22Rv1 (cell line): ENCODE measurements around the gene ZNF577.

Experiments used
- H3K27ac ChIP-seq: fragments of 450-650 bp; 2 replicates; pipeline ENCODE4 v1.5.1; 2017
- ZFX ChIP-seq: fragments of 450-650 bp; IDR thresholded peaks from 2 replicates; pipeline ENCODE4 v1.6.1; 2017; ENCODE audit warnings: antibody characterized with exemption, borderline replicate concordance
- TF ChIP-seq, protein P1 (sequence below): fragments of 450-650 bp; IDR thresholded peaks from 2 replicates; pipeline ENCODE4 v1.5.1; 2017; ENCODE audit warnings: mild to moderate bottlenecking

Gene ZNF577

DNA sequence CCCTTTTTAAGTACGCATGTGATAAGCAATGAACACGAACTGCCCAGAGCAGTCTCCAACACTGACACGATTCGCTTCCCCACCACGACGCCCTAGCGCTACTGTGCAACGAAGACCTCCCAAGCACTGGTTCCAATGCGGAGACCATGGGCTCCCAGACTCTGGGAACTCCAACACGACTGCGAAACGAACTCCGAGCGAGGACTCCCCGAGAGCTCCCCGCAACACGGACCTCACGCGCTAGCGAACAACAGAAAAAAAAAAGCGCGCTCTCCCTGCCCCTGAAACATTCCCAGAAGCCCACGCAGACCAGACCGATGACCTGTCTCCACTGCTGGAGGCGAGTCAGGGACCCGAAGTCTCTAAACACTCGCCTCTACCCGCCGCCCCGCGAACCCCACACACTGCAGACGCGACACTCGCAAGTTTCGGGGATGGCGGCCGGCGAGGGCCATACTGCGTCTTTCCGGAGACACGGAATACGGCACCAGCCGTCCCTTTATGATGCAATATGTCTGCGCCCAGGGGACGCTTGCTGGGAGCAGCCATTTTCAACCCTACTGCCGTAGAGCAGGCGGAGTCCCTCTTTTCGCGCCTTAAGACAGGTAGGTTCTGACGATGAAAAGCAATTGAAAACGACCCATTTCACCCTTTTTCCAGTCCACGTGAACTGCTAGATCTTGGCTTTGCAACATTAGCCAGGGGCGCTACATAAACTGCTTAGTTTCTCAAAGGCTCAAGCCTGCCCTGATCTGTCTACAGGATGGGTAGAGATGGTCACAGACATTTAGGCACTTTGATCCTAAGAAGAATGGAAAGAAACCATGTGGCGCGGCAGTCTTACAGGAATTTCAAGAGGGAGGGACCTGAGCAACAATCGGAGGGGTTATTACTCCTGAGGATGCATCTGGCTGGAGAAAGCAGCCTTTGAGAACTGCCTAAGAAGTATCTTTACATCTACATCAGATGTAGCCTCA is at the start of gene ZNF577:
Gene ZNF577 (minus strand): TSS at position 430 of the 977 bp plus-strand sequence. CDS start 7,569 bp downstream, outside the sequence.
- H3K27ac ChIP-seq: no peak within 1 kb of the TSS
- no peak for TF ChIP-seq ZFX
- TF ChIP-seq, protein P1, sequence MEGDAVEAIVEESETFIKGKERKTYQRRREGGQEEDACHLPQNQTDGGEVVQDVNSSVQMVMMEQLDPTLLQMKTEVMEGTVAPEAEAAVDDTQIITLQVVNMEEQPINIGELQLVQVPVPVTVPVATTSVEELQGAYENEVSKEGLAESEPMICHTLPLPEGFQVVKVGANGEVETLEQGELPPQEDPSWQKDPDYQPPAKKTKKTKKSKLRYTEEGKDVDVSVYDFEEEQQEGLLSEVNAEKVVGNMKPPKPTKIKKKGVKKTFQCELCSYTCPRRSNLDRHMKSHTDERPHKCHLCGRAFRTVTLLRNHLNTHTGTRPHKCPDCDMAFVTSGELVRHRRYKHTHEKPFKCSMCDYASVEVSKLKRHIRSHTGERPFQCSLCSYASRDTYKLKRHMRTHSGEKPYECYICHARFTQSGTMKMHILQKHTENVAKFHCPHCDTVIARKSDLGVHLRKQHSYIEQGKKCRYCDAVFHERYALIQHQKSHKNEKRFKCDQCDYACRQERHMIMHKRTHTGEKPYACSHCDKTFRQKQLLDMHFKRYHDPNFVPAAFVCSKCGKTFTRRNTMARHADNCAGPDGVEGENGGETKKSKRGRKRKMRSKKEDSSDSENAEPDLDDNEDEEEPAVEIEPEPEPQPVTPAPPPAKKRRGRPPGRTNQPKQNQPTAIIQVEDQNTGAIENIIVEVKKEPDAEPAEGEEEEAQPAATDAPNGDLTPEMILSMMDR: no peak

DNA sequence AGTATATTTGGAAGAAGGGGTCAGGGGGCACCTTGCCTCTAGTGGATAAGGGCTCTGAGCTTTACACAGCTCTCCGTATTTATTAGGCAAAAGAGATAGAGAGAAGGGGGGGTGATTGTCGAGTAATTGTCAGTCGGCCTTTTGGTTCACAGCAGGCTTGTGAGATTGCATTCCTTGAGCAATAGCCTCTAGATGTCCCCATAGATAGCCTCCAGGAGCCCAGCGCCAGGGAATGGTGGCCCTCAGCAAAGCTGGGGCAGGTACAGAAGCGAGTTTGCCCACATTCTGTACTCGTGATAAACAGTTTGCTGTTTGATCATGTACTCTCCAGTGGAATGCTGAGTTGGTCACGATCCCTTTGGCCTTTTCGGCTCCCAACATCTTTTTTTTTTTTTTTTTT is 44.2 kb upstream of the ZNF577 start:
- no peak for TF ChIP-seq ZFX
- TF ChIP-seq, protein P1: no peak
- H3K27ac ChIP-seq: no peak overlapping the region

DNA sequence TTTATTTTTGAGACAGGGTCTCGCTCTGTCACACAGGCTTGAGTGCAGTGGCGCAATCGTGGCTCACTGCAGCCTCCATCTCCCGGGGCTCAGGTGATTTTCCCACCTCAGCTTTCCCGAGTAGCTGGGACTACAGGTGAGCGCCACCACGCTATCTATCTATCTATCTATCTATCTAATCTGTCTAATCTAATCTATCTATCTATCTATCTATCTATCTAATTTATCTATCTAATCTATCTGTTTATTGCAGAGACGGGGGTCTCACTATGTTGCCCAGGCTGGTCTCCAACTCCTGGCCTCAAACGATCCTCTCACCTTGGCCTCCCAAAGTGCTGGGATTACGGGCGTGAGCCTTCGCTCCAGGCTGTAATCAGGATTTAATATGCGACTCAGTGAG is 40.1 kb upstream of the ZNF577 start:
- H3K27ac ChIP-seq: peak overlapping the region; percentile 81; the same call in 1 of the 2 replicates
- TF ChIP-seq, protein P1: no peak
- no peak for TF ChIP-seq ZFX

DNA sequence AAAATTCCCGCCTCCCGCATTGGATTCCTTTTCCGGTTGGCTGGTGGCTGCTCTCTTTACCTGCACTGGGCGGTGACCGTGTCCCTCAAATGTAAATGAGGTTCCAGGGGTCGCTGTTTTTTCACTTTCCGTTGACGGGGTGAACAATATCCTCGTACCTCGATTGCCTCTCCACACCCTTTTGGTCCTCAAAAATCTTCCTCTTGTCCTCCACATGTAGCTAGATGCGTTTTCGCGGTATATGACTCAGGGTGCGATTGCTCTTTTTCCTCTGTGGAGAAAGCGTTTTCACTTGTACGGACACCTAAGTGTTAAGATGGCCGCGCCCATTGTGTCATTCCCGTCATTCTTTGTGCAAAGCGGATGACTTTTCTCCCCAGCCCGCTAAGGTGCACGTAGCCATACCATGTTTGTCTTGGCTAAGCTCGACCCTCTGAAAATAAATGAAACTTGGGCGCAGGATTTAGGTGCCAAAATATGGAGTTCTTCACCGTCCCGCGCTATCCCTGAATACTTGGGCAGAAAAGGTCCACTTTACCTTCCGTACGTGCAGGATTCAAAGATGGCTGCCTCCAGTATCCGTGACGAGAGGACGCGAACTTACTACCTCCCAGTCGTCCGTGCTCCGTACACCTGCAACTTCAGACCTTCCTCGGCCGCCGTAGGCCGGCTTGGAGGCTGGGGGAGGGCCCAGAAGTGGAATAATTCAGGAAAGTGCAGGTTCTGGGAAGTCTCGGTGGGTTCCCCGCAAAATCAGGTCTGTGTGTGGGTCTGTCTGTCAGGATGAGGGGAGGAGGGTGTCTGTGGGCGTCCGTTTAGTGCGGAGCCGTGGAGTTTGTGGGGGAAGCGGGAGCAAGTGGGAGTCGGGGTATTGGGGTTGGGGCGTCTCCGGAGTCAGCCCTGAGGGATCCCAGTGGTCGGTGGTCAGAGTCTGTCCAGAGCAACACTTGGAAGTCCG is 39.3 kb upstream of the ZNF577 start, which contains the start of gene ZNF613:
Gene ZNF613 (plus strand): TSS at position 689 of the 958 bp plus-strand sequence. CDS start 8,749 bp downstream, outside the sequence.
- no peak for TF ChIP-seq ZFX
- TF ChIP-seq, protein P1: peak; percentile 29
- peak within 1 kb of the TSS; percentile 81 for H3K27ac ChIP-seq

DNA sequence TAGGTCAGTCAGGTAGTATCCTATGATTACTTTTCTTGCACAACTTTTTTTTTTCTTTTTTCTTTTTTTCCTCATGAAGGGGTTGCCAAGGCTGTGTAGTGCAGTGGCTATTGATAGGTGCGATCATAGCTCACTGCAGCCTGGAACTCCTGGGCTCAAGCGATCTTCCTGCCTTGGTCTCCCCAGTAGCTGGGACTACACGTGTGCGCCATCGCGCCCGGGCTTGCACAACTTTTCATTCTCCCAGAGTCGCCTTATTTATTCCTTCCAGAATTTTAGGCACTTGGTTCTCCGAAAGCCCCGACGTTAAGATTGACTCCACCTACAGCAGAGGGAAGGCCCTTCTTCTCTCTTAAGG is 38.7 kb upstream of the ZNF577 start:
- peak overlapping the region; percentile 81 for H3K27ac ChIP-seq
- no peak for TF ChIP-seq ZFX
- TF ChIP-seq, protein P1: no peak

DNA sequence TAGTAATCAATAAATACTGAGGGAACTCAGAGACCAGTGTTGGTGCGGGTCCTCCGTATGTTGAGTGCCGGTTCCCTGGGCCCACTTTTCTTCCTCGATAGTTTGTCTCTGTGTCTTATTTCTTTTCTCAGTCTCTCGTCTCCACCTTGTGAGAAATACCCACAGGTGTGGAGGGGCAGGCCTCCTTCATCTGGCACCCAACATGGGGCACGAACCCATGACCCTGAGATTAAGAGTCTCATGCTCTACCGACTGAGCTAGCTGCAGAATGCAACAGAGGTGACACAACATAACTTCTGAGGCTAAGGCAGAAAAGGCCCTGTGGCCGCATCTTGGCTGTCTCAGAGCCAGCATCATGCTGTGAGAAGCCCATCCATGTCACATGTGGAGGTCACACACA is 34.2 kb upstream of the ZNF577 start:
- no peak for TF ChIP-seq ZFX
- TF ChIP-seq, protein P1: no peak
- H3K27ac ChIP-seq: no peak overlapping the region
